HCT116 (cell line): ENCODE measurements around the gene CELSR3. TPM values are rescaled to one million over a fixed set of nuclear protein-coding genes. Genes with fewer than 3 reads are reported as not detected.

ENCODE experiments used
- ATAC-seq: fragments of 200-7000 bp; cut with Tn5 transposase; 2 replicates; pipeline ENCODE4 v1.9.1; 2020; ENCODE audit warnings: mild to moderate bottlenecking, moderate library complexity
- BruUV-seq: library from RNA; stranded (reverse); fragments of 400-500 nt; replicated peaks from 2 replicates; lab custom pipeline; 2021; lab: Mats Ljungman, UMichigan
- CTCF ChIA-PET: fragments of 300-600 bp; sonication (Branson Sonifier 250); formaldehyde crosslinking; loops from one replicate; lab custom pipeline; 2021; ENCODE audit warnings: antibody characterized with exemption; lab: Charles Lee
- POLR2A ChIA-PET: fragments of 300-600, 350-600 bp; sonication (Branson Sonifier 250); formaldehyde crosslinking; loops from one replicate; lab custom pipeline; 2021; ENCODE audit warnings: antibody characterized with exemption; lab: Charles Lee
- RAD21 ChIA-PET, 2 experiments: fragments of 300-600 bp; sonication (Branson Sonifier 250); formaldehyde crosslinking; loops; one replicate each; lab custom pipeline; 2023; ENCODE audit warnings: low total read pairs in 2 of 2; ENCODE audit not compliant: uncharacterized antibody in 2 of 2, unreplicated experiment in 2 of 2, low non-redundant PET in 1 of 2; lab: Charles Lee
- DNase-seq: peaks from one replicate; pipeline ENCODE4 v3.0.0-alpha.2; 2010; ENCODE audit warnings: low read depth, low spot score
- H2AFZ ChIP-seq: fragments of 200-600 bp; shearing (Covaris generic), sonication (generic); 2 replicates; pipeline ENCODE4 v1.6.1; 2017; ENCODE audit warnings: low read depth, mixed run types, mixed read lengths, antibody characterized with exemption, low read length; ENCODE audit not compliant: poor library complexity, severe bottlenecking
- H3K27ac ChIP-seq: 2 replicates; pipeline ENCODE4 v1.5.1; 2012; ENCODE audit warnings: low read depth, low read length
- H3K27me3 ChIP-seq: fragments of 200-600 bp; sonication (generic); 2 replicates; pipeline ENCODE4 v1.6.1; 2016; ENCODE audit warnings: mixed run types, low read length, mixed read lengths; ENCODE audit not compliant: insufficient read depth
- H3K36me3 ChIP-seq, 2 experiments: fragments of 200-500 bp in 1 of 2; fragments of 200-600 bp in 1 of 2; sonication (Bioruptor generic) in 1 of 2; sonication (generic) in 1 of 2; 2 replicates each; pipeline versions ENCODE4 v1.5.1 to v1.6.1; 2014 to 2016; ENCODE audit warnings: low read length in 2 of 2, inconsistent platforms in 1 of 2, mixed read lengths in 1 of 2, mixed run types in 1 of 2; ENCODE audit not compliant: insufficient read depth in 2 of 2, control insufficient read depth in 1 of 2
- H3K4me1 ChIP-seq, 2 experiments: fragments of 200-600 bp in 1 of 2; sonication (generic) in 1 of 2; 2 replicates each; pipeline versions ENCODE4 v1.5.1 to v1.6.1; 2012 to 2017; ENCODE audit warnings: low read length in 2 of 2, inconsistent platforms in 1 of 2, mild to moderate bottlenecking in 1 of 2, mixed read lengths in 1 of 2, mixed run types in 1 of 2, moderate library complexity in 1 of 2; ENCODE audit not compliant: insufficient read depth in 2 of 2, control insufficient read depth in 1 of 2
- H3K4me2 ChIP-seq: fragments of 200-600 bp; sonication (generic); 2 replicates; pipeline ENCODE4 v1.6.1; 2017; ENCODE audit warnings: mixed run types, low read length, mixed read lengths
- H3K4me3 ChIP-seq, 2 experiments: fragments of 200-600 bp in 1 of 2; sonication (generic) in 1 of 2; replicated peaks in 1 of 2; 2 replicates each; pipeline ENCODE4 v1.5.1; 2011 to 2016; ENCODE audit warnings: low read length in 2 of 2, control low read depth in 1 of 2, low read depth in 1 of 2, mild to moderate bottlenecking in 1 of 2, mixed read lengths in 1 of 2, mixed run types in 1 of 2
- H3K79me2 ChIP-seq: fragments of 200-600 bp; sonication (generic); 2 replicates; pipeline ENCODE4 v1.6.1; 2017; ENCODE audit warnings: mild to moderate bottlenecking, mixed run types, low read length, moderate library complexity, mixed read lengths; ENCODE audit not compliant: insufficient read depth
- H3K9ac ChIP-seq: fragments of 200-600 bp; sonication (generic); 2 replicates; pipeline ENCODE4 v1.6.1; 2016; ENCODE audit warnings: low read length, mixed read lengths
- H3K9me2 ChIP-seq: fragments of 200-600 bp; sonication (generic), shearing (Covaris generic); 2 replicates; pipeline ENCODE4 v1.6.1; 2017; ENCODE audit warnings: mixed run types, mild to moderate bottlenecking, moderate library complexity; ENCODE audit not compliant: insufficient read depth
- H3K9me3 ChIP-seq, 2 experiments: fragments of 200-500 bp in 1 of 2; fragments of 200-600 bp in 1 of 2; sonication (Bioruptor generic) in 1 of 2; sonication (generic) in 1 of 2; 2 replicates each; pipeline ENCODE4 v1.6.1; 2014 to 2017; ENCODE audit warnings: low read length in 2 of 2, mixed read lengths in 2 of 2, inconsistent platforms in 1 of 2, low read depth in 1 of 2, mild to moderate bottlenecking in 1 of 2, mixed run types in 1 of 2, moderate library complexity in 1 of 2; ENCODE audit not compliant: control insufficient read depth in 1 of 2, insufficient read depth in 1 of 2
- H4K20me1 ChIP-seq: fragments of 200-600 bp; sonication (generic), shearing (Covaris generic); 2 replicates; pipeline ENCODE4 v1.6.1; 2017; ENCODE audit warnings: mixed run types, mild to moderate bottlenecking, moderate library complexity; ENCODE audit not compliant: insufficient read depth
- CBX3 ChIP-seq: IDR thresholded peaks from 2 replicates; pipeline ENCODE4 v1.6.1; 2012; ENCODE audit warnings: low read depth
- EGR1 ChIP-seq: IDR thresholded peaks from 2 replicates; pipeline ENCODE4 v1.6.1; 2012; ENCODE audit warnings: low read depth
- intact Hi-C: fragments of 100-400 bp; cut with micrococcal nuclease; formaldehyde crosslinking; loops from 2 replicates; pipeline ENCODE4 v1.10.0; 2022
- total RNA-seq: library from RNA; stranded (reverse); gene quantifications from one replicate; pipeline ENCODE4 v1.2.1, GENCODE V29; 2021; ENCODE audit not compliant: unreplicated experiment
- TF ChIP-seq, protein P1 (sequence below): IDR thresholded peaks from 2 replicates; pipeline ENCODE4 v1.6.1; 2011; ENCODE audit warnings: mild to moderate bottlenecking, low read length, moderate library complexity; ENCODE audit not compliant: insufficient replicate concordance; ENCODE audit errors: extremely low read depth
- TF ChIP-seq, protein P2 (sequence below): IDR thresholded peaks from 2 replicates; pipeline ENCODE4 v1.6.1; 2012

Gene CELSR3
- total RNA-seq, 1 experiment from 2014 or later: 7.8 TPM

DNA sequence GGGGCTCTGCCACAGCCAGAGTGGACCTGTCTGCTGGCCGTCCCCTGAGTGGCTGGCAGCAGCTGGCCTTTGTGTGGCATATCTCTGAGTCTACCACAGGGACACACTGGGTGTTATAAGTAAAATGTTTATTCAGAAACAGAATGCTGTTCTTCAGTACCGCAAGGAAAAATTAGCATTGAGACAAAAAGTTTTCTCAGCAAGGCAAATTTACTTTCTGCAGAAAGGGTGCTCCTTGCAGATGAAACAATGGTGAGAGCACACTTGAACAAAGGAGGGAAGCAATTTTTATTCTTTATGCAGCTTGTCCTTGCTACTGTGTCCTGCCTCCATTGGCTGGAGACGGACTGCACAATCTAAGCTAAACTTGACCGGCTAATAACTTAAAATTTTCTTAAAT, 45.1 kb downstream of the CELSR3 start:
- POLR2A ChIA-PET: no interaction called here
- RAD21 ChIA-PET: no interaction called here
- CTCF ChIA-PET: no interaction called here

GRCh38 chr3:48614044-48614443, 48.6 kb downstream of the CELSR3 start:
- H3K9ac ChIP-seq: no peak overlapping the region
- peaks cover 0 to 7% of the 10 kb centered on the region in 2 experiments; a peak in 2 of 4 replicates for H3K4me1 ChIP-seq
- no peaks in the 10 kb centered on the region; a peak in 1 of 4 replicates for H3K36me3 ChIP-seq
- DNase-seq (no peak), ATAC-seq (no peak)
- H3K27ac ChIP-seq: no peak overlapping the region
- H3K4me2 ChIP-seq: no peak overlapping the region
- H3K4me3 ChIP-seq: no peak overlapping the region
- no peaks in the 10 kb centered on the region for H3K9me2 ChIP-seq
- H3K79me2 ChIP-seq: peaks cover 4% of the 10 kb centered on the region; the same call in 1 of the 2 replicates
- RAD21 ChIA-PET: no interaction called here
- TF ChIP-seq, protein P1, sequence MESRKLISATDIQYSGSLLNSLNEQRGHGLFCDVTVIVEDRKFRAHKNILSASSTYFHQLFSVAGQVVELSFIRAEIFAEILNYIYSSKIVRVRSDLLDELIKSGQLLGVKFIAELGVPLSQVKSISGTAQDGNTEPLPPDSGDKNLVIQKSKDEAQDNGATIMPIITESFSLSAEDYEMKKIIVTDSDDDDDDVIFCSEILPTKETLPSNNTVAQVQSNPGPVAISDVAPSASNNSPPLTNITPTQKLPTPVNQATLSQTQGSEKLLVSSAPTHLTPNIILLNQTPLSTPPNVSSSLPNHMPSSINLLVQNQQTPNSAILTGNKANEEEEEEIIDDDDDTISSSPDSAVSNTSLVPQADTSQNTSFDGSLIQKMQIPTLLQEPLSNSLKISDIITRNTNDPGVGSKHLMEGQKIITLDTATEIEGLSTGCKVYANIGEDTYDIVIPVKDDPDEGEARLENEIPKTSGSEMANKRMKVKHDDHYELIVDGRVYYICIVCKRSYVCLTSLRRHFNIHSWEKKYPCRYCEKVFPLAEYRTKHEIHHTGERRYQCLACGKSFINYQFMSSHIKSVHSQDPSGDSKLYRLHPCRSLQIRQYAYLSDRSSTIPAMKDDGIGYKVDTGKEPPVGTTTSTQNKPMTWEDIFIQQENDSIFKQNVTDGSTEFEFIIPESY: no peak
- TF ChIP-seq EGR1: no peak
- H3K9me3 ChIP-seq: peaks cover 14 to 15% of the 10 kb centered on the region in 2 experiments; a peak in 2 of 4 replicates
- H2AFZ ChIP-seq: no peak overlapping the region
- CTCF ChIA-PET: no interaction called here
- H4K20me1 ChIP-seq: no peaks in the 10 kb centered on the region
- POLR2A ChIA-PET: interaction anchor here (1.1 kb wide), 1 partner anchor 21 kb away, joined by 4 read pairs; the partner anchor contains the start of gene SLC26A6
- intact Hi-C loops: no loop called here
- no TSS peak for BruUV-seq
- H3K27me3 ChIP-seq: no peaks in the 10 kb centered on the region

More for the DNA sequence above, 45.1 kb downstream of the CELSR3 start:
- intact Hi-C loops: no loop called here
- H3K9ac ChIP-seq: no peak overlapping the region
- DNase-seq (no peak), ATAC-seq (no peak)
- H2AFZ ChIP-seq: no peak overlapping the region
- H3K4me1 ChIP-seq: no peaks in the 10 kb centered on the region
- no peaks in the 10 kb centered on the region for H3K9me2 ChIP-seq
- no peaks in the 10 kb centered on the region for H4K20me1 ChIP-seq
- H3K27me3 ChIP-seq: no peaks in the 10 kb centered on the region
- H3K4me2 ChIP-seq: no peak overlapping the region
- no TSS peak for BruUV-seq
- H3K79me2 ChIP-seq: no peaks in the 10 kb centered on the region
- H3K4me3 ChIP-seq: no peak overlapping the region
- TF ChIP-seq, protein P2, sequence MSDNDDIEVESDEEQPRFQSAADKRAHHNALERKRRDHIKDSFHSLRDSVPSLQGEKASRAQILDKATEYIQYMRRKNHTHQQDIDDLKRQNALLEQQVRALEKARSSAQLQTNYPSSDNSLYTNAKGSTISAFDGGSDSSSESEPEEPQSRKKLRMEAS: no peak
- TF ChIP-seq CBX3: peak; percentile 95
- peaks cover 14 to 15% of the 10 kb centered on the region in 2 experiments; a peak in 2 of 4 replicates for H3K9me3 ChIP-seq
- no peaks in the 10 kb centered on the region; a peak in 1 of 4 replicates for H3K36me3 ChIP-seq
- no peak overlapping the region for H3K27ac ChIP-seq
